ENCODE data around the gene PRKAR2A.
"Not testable (repeated sequence)": the region's sequence is repeated elsewhere in the genome, so short reads cannot be mapped to it uniquely, and the experiment has no call there.

PRKAR2A gene

DNA sequence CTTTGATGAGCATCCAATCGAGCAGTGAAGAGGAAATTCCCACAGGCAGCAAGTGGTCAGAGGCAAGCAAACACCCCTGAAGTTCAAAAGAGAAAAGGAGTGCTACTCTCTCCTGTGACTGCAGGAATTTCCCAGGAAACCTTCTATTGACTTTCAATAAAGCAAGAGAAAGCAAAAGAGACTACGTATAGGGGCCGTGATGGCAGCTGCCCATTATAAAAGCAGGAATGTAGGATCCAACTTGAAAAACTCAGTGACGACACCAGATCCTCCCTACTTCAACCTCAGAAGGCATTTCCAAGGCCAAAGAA is 77.5 kb downstream of the PRKAR2A start:
- no peak for FAIRE-seq

DNA sequence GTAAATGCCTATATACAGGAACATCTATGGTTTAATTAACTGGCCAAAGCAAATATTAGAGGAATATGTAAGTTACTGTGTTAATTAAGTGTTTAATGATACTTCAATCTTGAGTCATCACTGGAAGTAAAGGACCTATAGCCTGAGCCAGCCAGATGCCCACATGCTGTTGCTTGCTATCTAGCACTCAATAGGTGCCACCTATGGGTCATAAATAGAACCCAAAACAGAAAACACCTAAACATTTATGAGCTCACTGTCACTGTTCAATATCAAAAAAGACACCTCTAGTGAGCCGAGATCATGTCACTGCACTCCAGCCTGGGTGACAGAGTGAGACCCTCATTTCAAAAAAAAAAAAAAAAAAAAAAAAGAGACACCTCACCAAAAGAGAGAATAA is 82.3 kb downstream of the PRKAR2A start:
- FAIRE-seq: no peak

DNA sequence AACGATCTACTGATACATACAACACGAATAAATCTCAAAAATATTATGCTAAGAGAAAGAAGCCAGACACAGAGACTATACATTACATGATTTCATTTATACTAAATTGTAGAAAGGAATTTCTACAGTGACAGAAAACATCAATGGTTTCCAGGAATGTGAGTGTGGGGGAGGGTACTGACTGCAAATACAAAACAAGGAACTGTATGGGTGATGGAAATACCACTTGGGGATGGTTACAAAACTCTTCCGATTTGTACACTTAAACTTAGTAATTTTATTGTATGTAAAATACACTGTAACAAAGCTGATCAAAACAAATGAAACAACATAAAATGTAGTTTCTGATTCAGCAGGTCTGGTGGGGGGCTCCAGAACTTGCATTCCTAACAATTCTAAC is 84.9 kb downstream of the PRKAR2A start:
- no peak for FAIRE-seq

DNA sequence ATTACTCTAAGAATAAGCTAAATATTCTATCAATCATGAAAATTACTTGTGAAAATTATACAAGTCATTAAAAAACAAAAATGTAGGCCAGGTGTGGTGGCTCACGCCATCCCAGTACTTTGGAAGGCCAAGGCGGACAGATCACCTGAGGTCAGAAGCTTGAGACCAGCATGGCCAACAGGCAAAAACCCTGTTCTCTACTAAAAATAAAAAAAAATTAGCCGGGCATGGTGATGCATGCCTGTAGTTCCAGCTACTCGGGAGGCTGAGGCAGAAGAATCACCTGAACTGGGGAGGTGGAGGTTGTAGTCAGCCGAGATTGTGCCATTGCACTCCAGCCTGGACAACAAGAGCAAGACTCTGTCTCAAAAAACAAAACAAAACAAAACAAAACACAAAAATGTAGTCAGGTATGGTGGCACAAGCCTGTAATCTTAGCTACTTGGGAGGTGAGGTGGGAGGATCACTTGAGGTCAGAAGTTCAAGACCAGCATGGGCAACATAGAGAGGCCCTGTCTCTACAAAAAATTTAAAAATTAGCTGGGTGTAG is 87.6 kb downstream of the PRKAR2A start:
- FAIRE-seq: not testable (repeated sequence)

DNA sequence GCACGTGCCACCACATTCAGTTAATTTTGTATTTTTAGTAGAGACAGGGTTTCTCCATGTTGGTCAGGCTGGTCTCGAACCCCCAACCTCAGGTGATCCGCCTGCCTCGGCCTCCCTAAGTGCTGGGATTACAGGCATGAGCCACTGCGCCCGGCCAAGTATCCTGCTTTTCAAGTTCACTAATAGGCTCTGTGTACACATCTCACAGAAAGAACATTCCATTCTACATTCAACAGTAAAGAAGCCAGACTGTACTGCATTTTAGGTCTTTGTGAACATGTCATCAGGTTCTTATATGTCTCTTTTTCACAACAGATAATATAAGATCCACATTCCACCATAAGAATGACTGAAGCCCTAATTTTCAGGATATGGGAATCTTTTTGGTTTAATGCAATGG is 88.1 kb downstream of the PRKAR2A start:
- FAIRE-seq: not testable (repeated sequence)

DNA sequence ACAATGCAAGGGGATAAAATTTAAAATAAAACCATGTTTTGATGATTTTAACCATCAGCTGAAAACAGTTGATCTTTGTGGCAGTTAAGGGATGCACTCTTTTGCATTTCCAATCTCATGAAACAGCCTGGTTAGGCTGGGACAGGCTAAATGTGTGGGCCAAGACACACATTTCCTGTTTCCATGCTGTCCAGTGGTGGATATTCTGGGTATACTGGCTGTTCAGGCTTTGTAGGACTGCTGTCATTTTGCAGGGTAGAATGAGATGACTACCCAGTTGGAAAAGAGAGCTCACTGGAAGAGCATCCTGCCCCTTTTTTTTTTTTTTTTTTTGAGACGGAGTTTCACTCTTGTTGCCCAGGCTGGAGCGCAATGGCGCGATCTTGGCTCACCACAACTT is 88.6 kb downstream of the PRKAR2A start:
- FAIRE-seq: no peak

DNA sequence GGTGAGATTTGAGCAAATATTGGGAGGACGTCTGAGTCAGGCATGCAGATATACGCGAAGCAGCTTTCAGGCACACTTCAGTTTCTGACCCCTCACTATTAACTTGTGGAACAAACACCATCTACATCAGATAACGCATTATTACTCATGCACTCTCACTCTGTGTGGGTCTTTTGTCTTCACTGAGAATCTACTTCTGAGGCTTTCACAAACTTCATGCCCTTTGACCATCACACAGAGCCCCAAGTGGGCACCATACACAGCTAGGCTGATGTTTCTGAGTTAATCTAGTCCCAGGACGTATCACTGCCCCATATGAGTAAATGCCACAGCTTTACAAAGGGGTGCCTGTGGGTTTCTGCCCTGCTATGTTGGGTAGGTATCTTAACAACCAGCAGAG is 91.0 kb downstream of the PRKAR2A start:
- FAIRE-seq: no peak

DNA sequence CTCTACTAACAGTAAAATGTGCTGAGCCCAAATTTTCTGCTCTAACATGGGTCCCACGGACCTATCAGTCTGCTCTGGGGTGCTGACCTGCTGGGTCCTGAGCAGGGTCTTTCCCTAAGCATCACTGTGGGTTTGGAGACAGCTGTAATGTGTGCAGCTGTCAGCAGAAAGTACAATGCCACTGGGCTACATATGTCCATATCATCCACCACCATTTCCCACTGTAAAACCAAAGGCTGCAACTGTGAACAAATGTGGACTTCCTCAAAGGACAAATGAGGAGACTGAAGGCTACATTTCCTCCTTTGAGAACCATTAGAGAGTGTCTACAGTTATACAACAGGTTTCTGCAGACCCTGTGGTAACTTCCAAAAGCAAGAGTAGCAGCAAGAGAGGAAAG is 96.8 kb downstream of the PRKAR2A start:
- no peak for FAIRE-seq

DNA sequence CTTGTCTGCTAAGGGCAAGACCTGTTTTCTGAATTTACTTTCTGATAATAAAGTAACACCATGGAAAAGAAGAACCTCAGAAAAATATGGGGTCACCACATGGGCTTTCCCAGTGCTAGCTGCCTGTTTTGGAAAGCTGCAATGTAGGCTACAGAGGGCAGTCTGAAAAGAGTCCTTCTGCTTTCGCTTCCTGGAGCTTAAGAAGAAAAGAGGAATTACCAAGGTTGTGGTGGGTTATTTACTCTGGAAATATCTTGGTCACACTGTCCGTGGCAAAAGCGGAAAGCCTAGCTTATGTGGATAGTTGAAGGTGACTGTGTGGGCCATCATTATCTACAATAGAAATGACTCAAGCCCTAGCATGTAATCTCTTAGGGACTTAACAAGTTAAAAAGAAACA is 98.9 kb downstream of the PRKAR2A start:
- no peak for FAIRE-seq

DNA sequence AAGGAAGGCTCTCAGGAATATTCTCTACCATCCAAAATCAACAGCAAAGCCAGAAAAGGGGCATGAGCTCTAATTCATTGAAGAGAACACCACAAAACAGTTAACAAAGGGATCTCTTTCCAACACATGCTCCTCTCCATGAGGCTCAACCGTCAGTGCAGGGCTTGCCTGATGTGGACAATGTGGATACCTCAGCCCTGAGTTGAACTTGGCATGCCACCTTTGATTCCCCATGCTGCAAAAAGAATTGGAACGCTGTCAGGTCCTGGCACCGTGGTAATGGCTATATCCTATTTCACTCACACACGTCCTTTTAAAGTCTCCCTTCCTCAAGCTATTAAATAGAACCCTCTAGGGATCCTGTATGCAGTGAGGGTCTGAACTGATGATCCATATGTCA is 100.0 kb downstream of the PRKAR2A start:
- FAIRE-seq: no peak

DNA sequence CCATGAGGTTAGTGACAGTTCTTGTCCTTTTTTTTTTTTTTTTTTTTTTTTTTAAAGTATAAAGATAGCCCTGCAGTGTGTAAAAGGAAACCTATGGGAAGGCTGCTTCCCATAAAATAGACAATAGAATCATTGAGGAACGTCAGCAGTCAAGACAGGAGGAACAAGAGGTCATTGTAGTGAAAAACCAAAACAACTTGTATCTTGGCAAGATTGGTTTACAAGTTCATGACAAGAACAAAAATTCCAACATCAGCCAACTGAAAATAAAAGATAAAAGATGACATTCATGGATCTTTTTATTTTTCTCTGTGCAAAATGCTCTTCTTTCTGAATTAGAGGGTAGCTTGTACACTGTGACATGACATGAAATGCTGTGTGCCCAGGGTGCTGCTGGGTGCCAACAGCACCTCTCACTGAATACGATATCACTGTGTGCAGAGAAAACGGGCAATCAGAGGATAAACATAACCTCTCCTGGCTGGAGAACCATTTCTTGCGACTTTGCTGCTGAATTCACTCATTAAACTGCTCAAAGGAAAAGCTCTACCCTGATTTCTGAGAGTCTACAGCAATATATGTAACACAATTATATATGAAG is 100.6 kb downstream of the PRKAR2A start:
- FAIRE-seq: no peak

DNA sequence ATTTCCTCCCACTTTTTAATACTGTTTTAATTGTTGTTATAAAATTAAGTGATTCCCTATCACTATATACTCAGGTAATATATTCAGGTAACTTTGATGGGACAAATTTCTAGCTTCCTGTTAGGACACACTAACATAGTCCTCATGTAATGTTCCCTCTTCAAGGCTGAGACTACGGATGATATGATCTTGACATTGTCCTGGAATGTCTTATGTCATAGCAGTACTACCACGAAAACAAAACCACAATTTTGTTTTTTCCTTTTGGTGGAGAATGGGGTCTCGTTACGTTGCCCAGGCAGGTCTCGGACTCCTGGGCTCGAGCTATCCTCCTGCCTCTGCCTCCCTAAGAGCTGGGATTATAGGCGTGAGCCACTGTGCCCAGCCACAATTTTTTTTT is 103.9 kb downstream of the PRKAR2A start:
- no peak for FAIRE-seq

DNA sequence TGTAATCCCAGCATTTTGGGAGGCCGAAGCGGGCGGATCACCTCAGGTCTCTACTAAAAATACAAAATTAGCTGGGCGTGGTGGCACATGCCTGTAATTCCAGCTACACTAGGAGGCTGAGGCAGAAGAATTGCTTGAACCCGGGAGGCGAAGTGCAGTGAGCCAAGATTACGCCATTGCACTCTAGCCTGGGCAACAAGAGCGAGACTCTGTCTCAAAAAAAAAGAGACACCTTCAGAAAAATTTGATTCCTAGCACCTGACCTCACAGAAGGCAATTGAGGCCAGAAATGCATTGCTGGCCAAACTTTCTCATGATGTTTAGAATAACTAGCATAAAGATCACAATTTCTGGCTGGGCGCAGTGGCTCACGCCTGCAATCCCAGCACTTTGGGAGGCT is 106.4 kb downstream of the PRKAR2A start:
- FAIRE-seq: not testable (repeated sequence)

DNA sequence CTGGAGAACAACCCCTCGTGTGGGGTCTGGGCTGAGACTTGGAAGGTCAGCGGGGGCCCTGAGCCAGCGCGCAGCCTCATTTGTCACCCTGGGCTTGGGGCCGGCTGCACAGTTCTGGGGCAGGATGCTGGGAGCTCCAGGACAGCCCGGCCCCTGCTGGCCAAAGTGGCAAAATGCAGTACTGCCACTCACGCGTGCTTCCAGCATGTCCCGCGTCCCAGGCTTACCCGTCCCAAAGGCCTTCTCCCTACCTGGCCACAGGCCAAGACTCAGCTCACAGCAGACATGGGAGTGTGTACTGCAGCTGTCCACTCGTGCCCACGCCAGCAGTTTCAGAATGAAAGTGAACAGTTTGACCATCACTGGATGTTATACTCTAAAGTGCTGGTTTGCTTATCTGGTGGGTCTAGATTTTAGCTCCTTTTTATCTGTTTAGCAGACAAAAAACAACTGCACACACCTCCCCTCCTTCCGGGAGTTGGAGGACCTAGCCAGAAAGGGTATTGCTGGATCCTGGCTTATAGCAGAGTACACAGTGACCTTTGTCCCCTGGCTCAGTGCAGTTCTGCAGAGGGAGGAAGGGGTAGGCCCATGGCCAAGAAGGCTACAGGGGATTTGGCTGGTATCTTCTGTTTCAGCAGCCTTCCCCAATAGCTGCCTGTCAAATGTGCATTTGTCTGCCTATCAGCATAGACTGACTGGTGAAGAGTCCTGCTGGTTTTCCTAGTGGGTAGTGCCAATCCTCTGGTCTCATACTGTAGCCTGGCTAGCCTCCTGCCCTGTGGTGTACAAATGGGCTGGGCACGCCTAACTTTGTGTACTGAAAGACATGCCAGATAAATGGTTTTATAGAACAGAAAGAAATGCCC is 107.5 kb downstream of the PRKAR2A start:
- no peak for FAIRE-seq

DNA sequence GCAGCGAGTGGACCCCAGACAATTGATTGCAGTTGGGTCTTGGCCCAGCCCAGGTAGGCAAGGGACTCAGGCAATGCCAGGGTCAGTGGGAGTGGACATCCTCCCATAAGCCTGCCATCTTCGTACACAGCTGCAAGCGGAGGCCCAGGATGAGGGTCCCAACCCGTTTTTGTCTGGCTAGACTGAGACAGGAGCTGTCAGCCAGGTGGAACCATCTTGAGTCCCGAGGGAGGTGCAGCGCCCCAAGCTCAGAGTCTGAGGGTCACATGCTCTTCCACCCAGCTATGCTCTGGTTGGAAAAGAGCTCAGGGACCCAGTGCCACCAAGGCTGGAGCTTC is 108.1 kb downstream of the PRKAR2A start:
- no peak for FAIRE-seq

DNA sequence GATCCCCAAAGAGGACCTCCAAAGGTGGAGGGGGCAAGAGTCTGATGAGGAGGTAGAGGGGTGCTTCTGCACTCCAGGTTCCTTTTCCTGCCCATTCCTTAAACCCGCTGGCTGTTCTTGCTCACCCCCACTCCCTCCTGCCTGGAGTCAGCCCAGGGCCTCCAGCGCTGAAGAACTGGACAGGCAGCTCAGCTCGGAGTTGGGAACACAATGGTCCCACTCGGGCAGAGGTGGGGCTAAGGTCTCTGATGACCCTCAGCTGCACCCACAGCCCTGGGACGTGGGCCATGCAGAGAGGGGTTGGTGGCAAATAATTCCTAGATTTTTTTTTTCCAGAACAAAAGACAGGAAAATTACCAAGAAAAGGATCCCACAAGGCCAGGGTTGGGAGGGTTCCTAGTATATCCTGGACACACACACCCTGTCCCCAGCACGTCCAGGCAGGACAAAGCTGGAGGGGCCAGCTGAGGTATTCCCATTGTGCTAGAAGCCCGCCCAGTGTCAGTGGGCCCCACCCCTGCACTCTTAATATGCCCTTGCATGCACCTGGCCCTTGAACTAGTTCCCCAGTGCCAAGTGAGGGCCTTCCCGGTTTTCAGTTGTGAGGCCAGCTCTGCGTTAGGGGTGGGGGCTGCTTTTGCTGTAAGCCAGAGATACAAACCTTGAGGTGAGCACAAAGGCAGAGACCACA is 108.6 kb downstream of the PRKAR2A start:
- FAIRE-seq: no peak

DNA sequence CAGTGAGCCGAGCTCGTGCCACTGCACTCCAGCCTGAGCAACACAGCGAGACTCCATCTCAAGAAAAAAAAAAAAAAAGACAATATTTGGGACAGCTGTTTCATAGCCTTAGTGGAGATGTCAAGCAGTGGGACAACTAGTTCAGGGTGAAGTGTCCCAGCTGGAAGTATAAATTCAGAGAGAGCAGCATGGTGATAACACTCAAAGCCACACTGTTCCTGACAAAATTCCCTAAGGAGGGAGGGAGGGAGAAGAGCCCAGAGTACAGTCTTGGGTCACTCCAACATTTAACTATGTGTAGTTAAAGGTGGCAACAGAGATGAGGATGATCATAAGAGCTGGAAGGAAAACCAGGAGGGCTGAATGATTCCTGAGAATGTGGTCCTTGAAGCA is 109.5 kb downstream of the PRKAR2A start:
- FAIRE-seq: no peak

DNA sequence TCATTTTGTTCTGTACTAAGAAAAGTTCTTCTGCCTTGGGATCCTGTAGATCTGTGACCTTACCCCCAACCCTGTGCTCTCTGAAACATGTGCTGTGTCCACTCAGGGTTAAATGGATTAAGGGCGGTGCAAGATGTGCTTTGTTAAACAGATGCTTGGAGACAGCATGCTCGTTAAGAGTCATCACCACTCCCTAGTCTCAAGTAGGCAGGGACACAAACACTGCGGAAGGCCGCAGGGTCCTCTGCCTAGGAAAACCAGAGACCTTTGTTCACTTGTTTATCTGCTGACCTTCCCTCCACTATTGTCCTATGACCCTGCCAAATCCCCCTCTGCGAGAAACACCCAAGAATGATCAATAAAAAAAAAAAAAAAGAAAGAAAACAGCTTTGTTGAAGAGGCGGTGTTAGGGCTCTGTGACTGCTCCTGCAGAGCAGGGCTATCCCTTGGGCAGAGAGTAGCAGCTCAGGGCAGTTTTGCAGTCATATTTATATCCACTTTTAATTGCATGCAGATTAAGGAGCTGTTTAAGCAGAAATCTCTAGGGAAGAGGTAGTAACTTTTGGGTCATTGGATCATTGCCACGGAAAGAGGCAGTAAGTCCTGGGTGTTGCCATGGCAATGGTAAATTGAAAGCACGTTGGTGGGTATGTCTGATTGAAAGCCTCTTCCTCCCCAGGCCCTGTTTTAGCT is 112.5 kb downstream of the PRKAR2A start:
- FAIRE-seq: not testable (repeated sequence)

DNA sequence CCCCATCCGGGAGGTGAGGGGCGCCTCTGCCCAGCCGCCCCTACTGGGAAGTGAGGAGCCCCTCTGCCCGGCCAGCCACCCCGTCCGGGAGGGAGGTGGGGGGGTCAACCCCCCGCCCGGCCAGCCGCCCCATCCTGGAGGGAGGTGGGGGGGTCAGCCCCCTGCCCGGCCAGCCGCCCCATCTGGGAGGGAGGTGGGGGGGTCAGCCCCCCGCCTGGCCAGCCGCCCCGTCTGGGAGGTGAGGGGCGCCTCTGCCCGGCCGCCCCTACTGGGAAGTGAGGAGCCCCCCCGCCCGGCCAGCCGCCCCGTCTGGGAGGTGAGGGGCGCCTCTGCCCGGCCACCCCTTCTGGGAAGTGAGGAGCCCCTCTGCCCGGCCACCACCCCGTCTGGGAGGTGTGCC is 113.1 kb downstream of the PRKAR2A start:
- FAIRE-seq: not testable (repeated sequence)

DNA sequence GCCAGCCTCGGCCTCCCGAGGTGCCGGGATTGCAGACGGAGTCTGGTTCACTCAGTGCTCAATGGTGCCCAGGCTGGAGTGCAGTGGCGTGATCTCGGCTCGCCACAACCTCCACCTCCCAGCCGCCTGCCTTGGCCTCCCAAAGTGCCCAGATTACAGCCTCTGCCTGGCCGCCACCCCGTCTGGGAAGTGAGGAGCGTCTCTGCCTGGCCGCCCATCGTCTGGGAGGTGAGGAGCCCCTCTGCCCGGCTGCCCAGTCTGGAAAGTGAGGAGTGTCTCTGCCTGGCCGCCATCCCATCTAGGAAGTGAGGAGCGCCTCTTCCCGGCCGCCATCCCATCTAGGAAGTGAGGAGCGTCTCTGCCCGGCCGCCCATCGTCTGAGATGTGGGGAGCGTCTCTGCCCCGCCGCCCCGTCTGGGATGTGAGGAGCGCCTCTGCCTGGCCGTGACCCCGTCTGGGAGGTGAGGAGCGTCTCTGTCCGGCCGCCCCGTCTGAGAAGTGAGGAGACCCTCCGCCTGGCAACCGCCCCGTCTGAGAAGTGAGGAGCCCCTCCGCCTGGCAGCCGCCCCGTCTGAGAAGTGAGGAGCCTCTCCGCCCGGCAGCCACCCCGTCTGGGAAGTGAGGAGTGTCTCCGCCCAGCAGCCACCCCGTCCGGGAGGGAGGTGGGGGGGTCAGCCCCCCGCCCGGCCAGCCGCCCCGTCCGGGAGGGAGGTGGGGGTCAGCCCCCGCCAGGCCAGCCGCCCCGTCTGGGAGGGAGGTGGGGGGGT is 113.7 kb downstream of the PRKAR2A start:
- FAIRE-seq: not testable (repeated sequence)

DNA sequence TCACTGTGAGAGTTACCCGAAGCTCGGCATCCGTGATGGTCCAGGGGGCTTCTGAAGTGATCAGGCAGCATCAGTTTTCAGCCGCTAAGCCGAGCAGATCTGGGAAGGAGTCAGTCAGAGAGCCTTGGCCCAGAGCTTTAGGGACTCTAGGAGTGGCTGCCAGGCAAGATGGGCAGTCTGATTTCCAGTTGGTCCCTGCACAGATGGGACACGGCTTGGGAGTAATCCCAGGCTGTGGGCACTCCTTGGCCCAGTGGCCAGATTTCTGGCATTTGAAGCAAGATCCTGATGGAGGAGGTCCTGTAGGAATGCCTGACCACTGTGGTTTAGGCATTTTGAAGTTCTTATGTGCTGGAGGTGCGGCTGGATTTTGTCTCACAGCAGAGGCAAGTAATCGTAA is 120.2 kb downstream of the PRKAR2A start:
- no peak for FAIRE-seq

DNA sequence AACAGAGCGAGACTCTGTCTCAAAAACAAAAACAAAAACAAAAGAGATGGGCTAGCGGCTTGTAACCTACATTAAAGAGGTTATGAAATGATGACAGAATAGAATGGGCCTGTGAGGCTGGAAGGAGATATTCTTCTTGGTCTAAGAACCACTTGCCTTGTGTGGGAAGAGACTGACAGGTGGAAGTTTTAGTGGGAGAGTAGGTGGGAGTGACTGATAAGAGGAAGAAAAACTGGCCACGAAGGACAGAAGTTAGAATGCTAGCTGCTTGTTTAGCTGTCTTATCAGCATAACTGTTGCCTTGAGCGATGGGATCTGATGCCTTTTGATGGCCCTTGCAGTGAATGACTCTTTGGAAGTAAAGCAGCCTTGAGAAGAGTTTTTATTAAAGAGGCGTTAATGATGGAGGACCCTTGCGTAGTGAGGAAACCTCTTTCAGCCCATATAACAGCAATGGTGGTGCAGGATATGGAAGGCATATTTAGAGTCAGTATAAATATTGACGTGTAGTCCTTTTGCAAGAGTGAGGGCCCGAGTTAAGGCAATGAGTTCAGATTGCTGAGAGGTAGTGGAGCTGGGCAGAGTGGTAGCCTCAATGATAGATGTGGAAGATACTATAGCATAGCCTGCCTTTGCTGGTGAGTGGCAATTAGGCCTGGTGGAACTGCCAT is 122.4 kb downstream of the PRKAR2A start:
- FAIRE-seq: not testable (repeated sequence)
